Sigmoid colon (tissue), 7 donors: ENCODE measurements around the gene SLC44A5. TPM values are rescaled to one million over a fixed set of nuclear protein-coding genes. Genes with fewer than 3 reads are reported as not detected.

ENCODE experiments used
- DNase-seq: peaks from one replicate; pipeline ENCODE4 v3.0.0-alpha.2; 2019
- H3K27ac ChIP-seq, 4 donors: fragments of 200-600 bp; sonication (generic); one replicate each; pipeline ENCODE4 v1.5.1; 2016 to 2019; ENCODE audit warnings: mild to moderate bottlenecking in 1 of 4
- H3K27me3 ChIP-seq, 3 donors: fragments of 200-600 bp; sonication (generic); one replicate each; pipeline ENCODE4 v1.5.1; 2019; ENCODE audit warnings: mild to moderate bottlenecking in 1 of 3
- H3K36me3 ChIP-seq, 4 donors: fragments of 200-600 bp; sonication (generic); one replicate each; pipeline ENCODE4 v1.5.1; 2016 to 2019
- H3K4me1 ChIP-seq, 4 donors: fragments of 200-600 bp; sonication (generic); one replicate each; pipeline ENCODE4 v1.5.1; 2017 to 2019
- H3K4me3 ChIP-seq, 4 donors: fragments of 200-600 bp; sonication (generic); one replicate each; pipeline ENCODE4 v1.5.1; 2017 to 2019; ENCODE audit warnings: mild to moderate bottlenecking in 2 of 4, moderate library complexity in 1 of 4
- H3K9me3 ChIP-seq, 4 donors: fragments of 200-600 bp in 3 of 4; sonication (generic) in 3 of 4; one replicate each; pipeline versions ENCODE4 v1.5.1 to v1.6.1; 2013 to 2019
- CTCF ChIP-seq, 4 experiments: fragments of 450-650 bp in 3 of 4; fragments of 200-600 bp in 1 of 4; IDR thresholded peaks; one replicate each; pipeline ENCODE4 v1.5.1; 2016 to 2019; ENCODE audit warnings: antibody characterized with exemption in 4 of 4, mild to moderate bottlenecking in 3 of 4, moderate library complexity in 2 of 4
- EP300 ChIP-seq, 4 donors: sonication (generic); formaldehyde crosslinking; IDR thresholded peaks; one replicate each; pipeline ENCODE4 v1.6.1; 2017; ENCODE audit warnings: antibody characterized with exemption in 4 of 4
- POLR2A ChIP-seq, 2 donors: fragments of 450-650 bp; IDR thresholded peaks; one replicate each; pipeline ENCODE4 v1.6.1; 2016; ENCODE audit warnings: antibody characterized with exemption in 2 of 2, mild to moderate bottlenecking in 2 of 2, moderate library complexity in 2 of 2
- POLR2AphosphoS5 ChIP-seq, 4 donors: sonication (generic); formaldehyde crosslinking; IDR thresholded peaks; one replicate each; pipeline ENCODE4 v1.6.1; 2017; ENCODE audit warnings: antibody characterized with exemption in 4 of 4
- WGBS, 2 donors: extraction: QIAGEN DNeasy Blood & Tissue Kit; methylation state at CpG; one replicate each; pipeline ENCODE4 v1.1.7; 2013; 5-methylcytosine and 5-hydroxymethylcytosine counted together
- intact Hi-C: fragments of 100-400 bp; cut with DNase I; formaldehyde crosslinking; loops from one replicate; pipeline ENCODE4 v1.15.1; 2023
- polyA plus RNA-seq, 3 donors: library from polyadenylated mRNA; stranded (reverse); fragments of 200-250 nt; gene quantifications; one replicate each; pipeline ENCODE4 v1.2.3, GENCODE V29; 2013
- total RNA-seq, 4 donors: library from RNA; depleted of rRNA; stranded (reverse); fragments of >200 nt; gene quantifications; one replicate each; pipeline ENCODE4 v1.1.0, GENCODE V29; 2016
- donor health status: healthy with polysubstance abuse.
- donor health status: Bipolar disorder and iron deficiency.
- donor health status: healthy.

Gene SLC44A5
- total and polyA plus RNA-seq, 7 donors = 0.36 to 1.4 (median 0.67) TPM; not detected in 1

- no peaks in the 10 kb centered on the region for H3K9me3 ChIP-seq
- H3K4me3 ChIP-seq = no peak overlapping the region
- DNase-seq = no peak
- H3K4me1 ChIP-seq = no peaks in the 10 kb centered on the region
- 83 to 86% methylated on average over 2 of the region's 2 CpGs for WGBS, 2 donors
- TF ChIP-seq CTCF (IDR thresholded peaks at IDR 0.05) (no peak), POLR2A (IDR thresholded peaks at IDR 0.05) (no peak), EP300 (IDR thresholded peaks at IDR 0.05) (no peak), POLR2AphosphoS5 (IDR thresholded peaks at IDR 0.05) (no peak)
- H3K27ac ChIP-seq = no peak overlapping the region
- H3K36me3 ChIP-seq = no peaks in the 10 kb centered on the region
- intact Hi-C loops = no loop called here
- no peaks in the 10 kb centered on the region for H3K27me3 ChIP-seq
Observed at GRCh38 chr1:75305061-75305460, 305.9 kb downstream of the SLC44A5 start.

GRCh38 chr1:75293270-75293669, 317.6 kb downstream of the SLC44A5 start:
- intact Hi-C loops = no loop called here
- WGBS, 2 donors = 82 to 84% methylated on average over 4 of the region's 4 CpGs
- TF ChIP-seq CTCF (IDR thresholded peaks at IDR 0.05) = no peak
- no peak for TF ChIP-seq POLR2A (IDR thresholded peaks at IDR 0.05)
- TF ChIP-seq POLR2AphosphoS5 (IDR thresholded peaks at IDR 0.05) = no peak
- no peak for DNase-seq
- H3K36me3 ChIP-seq = no peaks in the 10 kb centered on the region
- no peak overlapping the region for H3K27ac ChIP-seq
- H3K9me3 ChIP-seq = no peaks in the 10 kb centered on the region
- no peaks in the 10 kb centered on the region for H3K4me1 ChIP-seq
- H3K27me3 ChIP-seq = no peaks in the 10 kb centered on the region
- no peak overlapping the region for H3K4me3 ChIP-seq

- H3K9me3 ChIP-seq = no peaks in the 10 kb centered on the region
- H3K4me3 ChIP-seq = no peak overlapping the region
- no peaks in the 10 kb centered on the region for H3K27me3 ChIP-seq
- DNase-seq = no peak
- no peaks in the 10 kb centered on the region for H3K4me1 ChIP-seq
- H3K36me3 ChIP-seq = no peaks in the 10 kb centered on the region
- no peak overlapping the region for H3K27ac ChIP-seq
- 69 to 82% methylated on average over 3 of the region's 3 CpGs for WGBS, 2 donors
- intact Hi-C loops = no loop called here
- TF ChIP-seq EP300 (IDR thresholded peaks at IDR 0.05) (no peak), CTCF (IDR thresholded peaks at IDR 0.05) (no peak), POLR2A (IDR thresholded peaks at IDR 0.05) (no peak), POLR2AphosphoS5 (IDR thresholded peaks at IDR 0.05) (no peak)
Observed at GRCh38 chr1:75292013-75292412, 318.9 kb downstream of the SLC44A5 start.

GRCh38 chr1:75276385-75276784, 334.5 kb downstream of the SLC44A5 start:
- Histone ChIP-seq H3K27me3 (no peaks in the 10 kb centered on the region), H3K36me3 (no peaks in the 10 kb centered on the region), H3K4me1 (no peaks in the 10 kb centered on the region), H3K4me3 (no peak overlapping the region), H3K27ac (no peak overlapping the region), H3K9me3 (no peaks in the 10 kb centered on the region)
- TF ChIP-seq EP300 (IDR thresholded peaks at IDR 0.05) = no peak
- TF ChIP-seq POLR2A (IDR thresholded peaks at IDR 0.05) = no peak
- no peak for TF ChIP-seq POLR2AphosphoS5 (IDR thresholded peaks at IDR 0.05)
- TF ChIP-seq CTCF (IDR thresholded peaks at IDR 0.05) = no peak
- intact Hi-C loops = no loop called here
- WGBS, 2 donors = 85 to 87% methylated on average over 1 of the region's 1 CpG
- DNase-seq = no peak

GRCh38 chr1:75275631-75276030, 335.3 kb downstream of the SLC44A5 start:
- intact Hi-C loops = no loop called here
- DNase-seq = no peak
- no peak overlapping the region for H3K4me3 ChIP-seq
- no peak overlapping the region for H3K27ac ChIP-seq
- no peaks in the 10 kb centered on the region for H3K36me3 ChIP-seq
- H3K9me3 ChIP-seq = no peaks in the 10 kb centered on the region
- H3K4me1 ChIP-seq = no peaks in the 10 kb centered on the region
- H3K27me3 ChIP-seq = no peaks in the 10 kb centered on the region
- TF ChIP-seq POLR2AphosphoS5 (IDR thresholded peaks at IDR 0.05) (no peak), CTCF (IDR thresholded peaks at IDR 0.05) (no peak), EP300 (IDR thresholded peaks at IDR 0.05) (no peak), POLR2A (IDR thresholded peaks at IDR 0.05) (no peak)
- whole genome bisulfite sequencing, 2 donors = 43 to 69% methylated on average over 1 of the region's 1 CpG
